NCI-H128 (cell line): ENCODE measurements around the gene TXNL4A.

Experiments
- DNase-seq: peaks from one replicate; lab custom pipeline; 2025; ENCODE audit not compliant: unreplicated experiment; lab: John Stamatoyannopoulos, UW

TXNL4A gene

GRCh38 chr18:79949697-79950487 lies 38.5 kb downstream of the TXNL4A start:
- DNase-seq = no peak

DNA sequence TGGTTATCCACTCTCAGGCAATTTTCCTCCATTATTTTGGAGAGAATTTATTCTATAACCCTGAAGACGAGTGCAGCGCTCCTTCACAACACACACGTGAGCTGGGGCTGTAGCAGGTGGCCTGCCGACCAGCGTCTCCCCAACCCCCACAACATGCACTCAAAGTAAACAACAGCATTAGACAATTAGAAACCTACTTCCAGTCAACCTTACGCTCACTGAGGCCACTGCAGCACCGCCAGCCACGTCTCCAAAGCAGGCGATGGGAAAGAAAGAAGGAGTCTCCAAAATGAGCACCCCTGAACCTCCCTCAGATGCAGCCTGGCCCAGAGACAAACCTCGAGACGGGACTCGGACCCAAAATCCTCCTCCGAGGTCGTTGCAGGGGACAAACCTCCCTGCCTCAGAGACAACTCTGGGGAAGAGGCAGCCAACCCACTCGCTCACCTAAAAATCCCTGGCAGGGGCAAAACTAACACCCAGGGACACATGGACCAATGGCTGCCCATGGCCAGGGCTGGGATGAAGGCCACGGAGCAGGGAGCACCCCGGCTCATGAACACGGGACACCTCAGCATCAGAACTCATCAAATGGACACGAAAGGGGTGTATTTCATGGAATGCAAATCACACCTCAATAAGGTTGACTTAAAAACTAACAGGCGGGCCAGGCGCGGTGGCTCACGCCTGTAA lies 39.5 kb downstream of the TXNL4A start:
- no peak for DNase-seq

DNA sequence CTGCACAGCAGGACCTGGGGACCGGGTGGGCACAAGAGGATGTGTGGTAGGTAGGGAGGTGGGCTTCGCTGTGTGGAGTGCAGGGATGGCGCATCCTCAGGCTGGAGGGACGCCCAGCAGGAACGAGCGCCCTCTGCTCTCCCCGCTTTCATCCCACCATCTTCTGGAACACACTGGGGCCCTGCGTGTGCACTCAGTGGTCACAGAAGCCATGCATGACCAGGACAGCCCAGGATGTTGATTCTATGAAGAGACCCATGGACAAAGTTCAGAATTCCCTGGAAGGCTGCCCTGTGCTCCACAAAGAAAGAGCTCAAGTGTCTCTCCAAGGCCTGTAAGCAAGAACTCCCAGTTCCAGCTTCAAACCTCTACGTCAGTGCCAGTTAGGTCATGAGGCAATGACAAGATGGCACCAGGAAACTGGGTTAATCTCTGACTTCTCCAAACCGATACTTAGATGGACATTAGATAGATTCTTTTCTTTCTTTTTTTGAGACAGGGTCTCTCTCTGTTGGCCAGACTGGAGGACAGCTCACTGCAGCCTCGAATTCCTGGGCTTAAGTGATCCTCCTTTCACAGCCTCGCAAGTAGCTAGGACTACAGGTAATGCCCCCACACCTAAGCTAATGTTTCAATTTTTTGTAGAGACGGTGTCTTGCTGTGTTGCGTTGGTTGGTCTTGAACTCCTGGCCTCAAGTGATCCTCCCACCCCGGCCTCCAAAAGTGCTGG lies 40.3 kb downstream of the TXNL4A start:
- DNase-seq = no peak

GRCh38 chr18:79947054-79947755 lies 41.2 kb downstream of the TXNL4A start:
- DNase-seq = no peak

DNA sequence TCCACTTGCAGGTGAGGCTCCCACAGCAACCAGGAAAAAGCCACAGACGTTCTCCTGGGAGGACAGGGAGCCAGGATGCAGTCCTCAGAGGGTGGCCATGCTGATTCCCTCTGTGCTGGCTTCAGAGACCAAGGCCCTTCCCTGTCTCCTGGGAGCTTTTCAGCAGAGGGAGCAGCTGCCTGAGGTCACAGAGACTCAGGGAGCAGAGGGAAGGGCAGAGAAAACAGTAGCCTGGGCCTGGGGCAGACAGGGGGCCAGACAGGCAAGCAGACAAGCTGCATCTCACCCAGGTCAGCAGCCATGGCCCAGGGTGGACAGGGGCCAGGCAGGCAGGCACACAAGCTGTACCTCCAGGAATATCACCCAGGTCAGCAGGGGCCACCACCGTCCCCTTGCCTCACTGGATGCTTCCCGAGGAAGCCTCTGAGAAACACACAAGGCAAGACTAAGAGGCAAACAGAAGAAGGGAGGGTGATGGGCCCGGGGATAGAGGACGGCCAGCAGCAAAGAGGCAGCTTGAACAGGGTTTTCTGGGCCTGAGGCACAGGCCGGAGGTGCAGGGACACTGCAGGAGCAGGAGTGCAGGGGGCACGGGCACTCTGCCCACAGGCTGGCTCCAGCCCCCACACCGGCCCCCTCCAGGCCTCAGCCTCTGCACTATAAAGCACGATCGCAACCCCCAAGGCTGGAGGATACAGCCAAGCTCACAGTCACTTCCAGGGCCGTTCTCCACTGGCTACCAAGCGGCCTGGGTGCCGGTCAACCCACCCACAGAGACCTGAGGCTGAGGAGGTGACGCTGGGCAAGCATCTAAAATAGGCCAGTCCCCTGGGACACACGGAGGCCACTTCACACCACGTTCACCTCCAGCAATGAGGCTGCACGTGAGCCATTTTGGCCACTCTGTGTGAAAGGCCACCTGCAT lies 43.0 kb downstream of the TXNL4A start:
- DNase-seq = no peak

DNA sequence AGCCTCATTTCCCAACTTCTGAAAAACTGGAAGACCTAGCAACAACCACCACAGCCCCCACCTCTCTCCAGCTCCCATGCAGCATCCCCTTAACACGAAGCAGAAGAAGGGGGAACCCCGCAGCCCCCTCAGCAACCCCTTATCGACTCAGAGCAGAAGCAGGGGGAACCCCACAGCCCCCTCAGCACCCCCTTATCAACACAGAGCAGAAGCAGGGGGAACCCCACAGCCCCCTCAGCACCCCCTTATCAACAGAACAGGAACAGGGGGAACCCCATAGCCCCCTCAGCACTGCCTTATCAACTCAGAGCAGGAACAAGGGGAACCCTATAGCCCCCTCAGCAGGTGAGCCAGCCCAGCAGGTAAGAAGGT lies 43.6 kb downstream of the TXNL4A start:
- DNase-seq = no peak

DNA sequence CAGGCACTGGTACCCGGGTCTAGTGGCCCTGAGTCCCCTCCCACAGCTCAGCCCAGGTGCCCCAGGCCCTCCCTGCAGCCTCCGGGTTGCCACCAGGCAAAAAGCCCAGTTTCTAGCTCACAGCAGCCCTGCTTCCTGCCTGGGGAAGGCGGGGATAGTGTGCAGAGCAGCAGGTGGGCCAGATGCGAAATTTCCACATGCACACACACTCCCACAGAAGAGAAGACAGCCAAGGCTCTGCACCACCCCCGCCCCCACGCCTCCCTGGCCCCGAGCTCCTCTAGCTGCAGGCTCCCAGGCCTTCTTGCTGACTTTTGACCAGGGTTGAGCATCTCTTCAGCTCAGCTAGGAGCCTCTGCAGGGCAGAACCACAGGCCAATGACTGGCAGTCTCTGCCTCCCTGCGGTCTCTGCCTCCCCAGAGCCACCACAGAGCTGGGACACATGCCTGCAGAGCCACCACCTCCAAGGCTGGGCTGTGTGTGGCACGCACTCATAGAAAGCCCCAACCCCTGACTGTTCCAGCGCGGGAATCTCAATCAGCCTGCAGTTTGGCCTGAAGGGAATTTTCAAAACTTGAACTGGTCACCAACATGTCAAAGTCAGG lies 44.1 kb downstream of the TXNL4A start:
- DNase-seq = no peak

DNA sequence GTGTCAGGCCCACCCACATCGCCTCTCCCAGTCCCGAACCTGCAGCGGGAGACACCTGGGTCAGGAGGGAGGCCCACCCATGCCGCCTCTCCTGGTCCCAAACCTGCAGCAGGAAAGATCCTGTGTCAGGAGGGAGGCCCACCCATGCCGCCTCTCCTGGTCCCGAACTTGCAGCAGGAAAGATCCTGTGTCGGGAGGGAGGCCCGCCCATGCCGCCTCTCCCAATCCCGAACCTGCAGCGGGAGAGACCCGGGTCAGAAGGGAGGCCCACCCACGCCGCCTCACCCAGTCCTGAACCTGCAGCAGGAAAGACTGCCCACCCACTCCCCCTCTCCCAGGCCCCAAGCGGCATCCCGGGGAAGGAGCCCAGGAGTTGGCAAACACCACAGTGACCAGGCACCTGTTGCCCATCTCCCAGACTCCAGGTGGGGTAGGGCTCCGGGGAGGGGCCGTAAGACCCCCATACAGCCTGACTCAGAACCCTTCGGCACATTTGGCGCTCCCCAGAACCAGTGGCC lies 44.7 kb downstream of the TXNL4A start:
- no peak for DNase-seq

DNA sequence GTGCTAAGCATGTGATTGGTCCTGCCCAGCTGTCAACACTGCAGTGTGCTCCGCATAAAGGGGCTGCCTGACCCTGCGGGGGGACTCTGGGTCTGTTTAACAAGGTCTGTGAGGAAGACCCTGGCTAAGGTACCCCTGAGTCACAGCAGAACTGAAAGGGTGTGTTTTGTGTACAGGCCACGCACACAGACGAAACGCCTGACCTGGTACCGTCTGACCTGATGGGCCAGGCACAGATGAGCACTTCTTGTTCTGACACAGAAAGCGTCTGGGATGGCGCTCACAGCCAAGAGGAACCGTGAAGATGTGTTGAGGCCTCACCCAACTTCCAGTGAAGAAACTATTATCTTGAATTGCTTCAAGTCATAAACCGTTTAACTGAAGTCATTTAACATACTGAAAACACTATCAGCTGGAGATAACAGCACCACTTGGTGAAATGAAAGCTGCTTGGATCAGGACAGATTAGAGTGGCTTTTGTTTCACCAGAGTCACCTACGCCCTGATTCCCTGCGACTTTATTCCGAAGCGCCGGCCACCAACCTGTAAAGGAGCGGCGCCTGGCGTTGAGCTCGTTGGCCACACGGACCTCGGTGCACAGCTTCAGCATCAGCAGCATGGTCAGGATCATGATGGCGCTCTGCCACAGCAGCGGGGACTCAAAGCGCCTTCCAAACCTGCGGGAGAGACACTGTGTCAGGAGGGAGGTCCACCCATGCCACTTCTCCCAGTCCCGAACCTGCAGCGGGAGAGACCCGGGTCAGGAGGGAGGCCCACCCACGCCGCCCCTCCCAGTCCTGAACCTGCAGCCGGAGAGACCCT lies 45.4 kb downstream of the TXNL4A start:
- DNase-seq = no peak

DNA sequence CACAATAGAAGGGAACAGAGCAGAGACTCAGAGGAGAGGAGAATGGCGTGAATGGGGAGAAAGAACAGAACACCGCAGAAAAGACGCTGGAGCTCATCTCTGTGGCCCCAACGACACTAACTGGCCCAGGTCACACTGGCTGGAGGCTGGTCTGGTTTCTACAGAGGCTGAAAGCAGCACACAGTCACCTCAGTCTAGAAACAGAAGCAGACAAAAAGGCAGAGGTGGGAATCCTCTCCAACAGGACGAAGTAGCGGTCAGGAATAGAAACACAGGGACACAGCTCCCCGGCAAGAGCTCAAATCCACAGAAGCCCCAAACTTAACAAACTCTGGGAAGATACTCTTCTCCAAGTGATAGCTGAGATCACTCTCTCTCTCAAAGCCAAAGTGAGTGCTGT lies 46.2 kb downstream of the TXNL4A start:
- DNase-seq = no peak

GRCh38 chr18:79941473-79942119 lies 46.8 kb downstream of the TXNL4A start:
- no peak for DNase-seq

DNA sequence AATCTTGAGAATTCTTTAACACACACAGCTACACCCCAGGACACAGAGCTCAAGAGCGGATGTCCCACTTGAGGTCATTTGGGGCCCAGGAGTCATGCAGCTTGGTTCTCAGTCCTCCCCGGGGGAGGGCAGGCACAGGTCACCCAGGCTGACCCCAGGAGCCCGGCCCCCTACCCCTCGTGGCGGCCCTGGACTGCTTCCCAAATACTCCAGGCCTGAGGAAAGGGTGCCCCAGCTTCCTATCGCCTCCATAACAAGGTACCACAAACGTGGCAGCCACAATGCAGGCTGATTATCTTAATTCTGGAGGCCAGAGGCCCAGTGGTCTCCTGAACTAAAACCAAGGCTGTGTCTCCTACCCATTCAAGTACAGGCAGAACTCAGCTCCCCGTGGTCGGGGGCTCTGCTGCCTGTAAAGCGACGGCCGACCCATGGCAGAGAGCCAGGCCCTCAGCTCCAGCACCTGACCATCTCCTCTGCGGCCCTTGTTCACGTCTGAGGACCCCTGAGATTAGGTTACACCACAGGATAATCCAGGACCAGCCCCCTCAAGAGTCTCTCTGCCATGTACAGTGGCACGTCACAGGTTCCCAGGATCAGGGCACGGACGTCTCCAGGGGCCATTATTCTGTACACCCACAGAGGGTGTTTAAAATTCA lies 47.4 kb downstream of the TXNL4A start:
- DNase-seq = no peak

- DNase-seq = no peak
These were observed 48.1 kb downstream of the TXNL4A start for GRCh38 chr18:79940126-79940813.

- no peak for DNase-seq
These were observed 49.3 kb downstream of the TXNL4A start for GRCh38 chr18:79939096-79939495.

DNA sequence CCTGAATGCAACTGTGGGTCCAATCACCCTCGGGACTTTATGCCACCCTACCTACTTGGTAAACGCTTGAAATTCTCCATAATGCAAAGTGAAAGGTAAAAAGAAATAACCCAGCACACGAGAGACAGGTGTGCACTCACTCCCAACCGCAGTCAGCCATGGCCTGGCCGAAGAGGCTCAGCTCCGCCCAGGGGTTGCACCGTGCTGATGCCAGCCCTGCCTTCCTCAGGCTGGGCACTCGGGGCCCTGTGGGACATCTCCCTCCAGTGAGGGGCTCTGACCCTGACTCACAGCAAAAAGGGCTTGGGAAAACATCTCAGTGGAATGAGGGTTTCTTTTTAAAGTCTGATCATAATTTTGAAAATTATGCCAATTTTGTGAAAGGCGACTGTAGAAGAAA lies 50.2 kb downstream of the TXNL4A start:
- no peak for DNase-seq

- no peak for DNase-seq
These were observed 51.1 kb downstream of the TXNL4A start for GRCh38 chr18:79937103-79937860.

- DNase-seq = no peak
These were observed 51.7 kb downstream of the TXNL4A start for GRCh38 chr18:79936641-79937040.
